ENCODE results near the gene EIF3D.

EIF3D gene

DNA sequence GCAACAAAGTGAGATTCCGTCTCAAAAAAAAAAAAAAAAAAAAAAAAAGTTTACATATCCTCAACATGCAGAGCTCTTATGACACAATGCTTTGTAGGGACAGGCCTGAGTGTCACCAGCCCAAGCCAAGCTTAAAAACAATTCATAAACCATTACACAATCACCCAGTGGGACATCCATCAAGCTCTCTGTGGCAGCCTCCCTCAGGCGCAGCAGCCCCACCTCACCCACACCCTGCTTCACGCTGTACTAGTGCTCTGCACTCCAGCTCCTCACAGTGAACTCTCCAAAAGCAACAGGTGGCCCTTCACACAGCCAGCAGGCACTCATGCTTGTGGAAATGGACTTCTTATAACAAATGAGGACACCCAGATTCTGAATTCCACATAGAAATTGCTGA, 18.6 kb downstream of the EIF3D start:
- no peak for DNase-seq (ENCODE audit: low read depth in 1 of 2, low spot score in 1 of 2)

DNA sequence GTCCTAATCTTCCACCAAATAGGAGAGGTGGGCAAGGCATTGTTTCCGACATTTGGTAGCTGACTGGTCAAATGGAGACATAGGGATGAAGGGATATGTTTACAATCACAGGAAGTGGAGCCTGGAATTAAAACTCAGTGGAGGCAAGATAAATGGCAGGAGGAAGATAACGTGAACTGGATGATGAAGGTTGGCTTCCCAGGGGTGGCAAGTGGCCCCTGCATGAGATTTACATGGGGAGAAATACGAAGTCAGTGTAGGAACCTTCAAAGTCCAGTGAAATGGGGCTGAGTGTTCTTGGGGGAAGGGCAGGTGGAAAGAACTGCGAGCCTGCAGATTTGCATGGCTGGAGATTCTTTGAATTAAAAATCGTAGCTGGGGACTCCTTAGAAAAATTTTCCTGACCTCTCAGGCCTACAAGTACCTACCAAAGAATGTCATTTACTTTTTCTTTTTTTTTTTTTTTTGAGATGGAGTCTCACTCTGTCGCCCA, 21.4 kb downstream of the EIF3D start:
- no peak for DNase-seq (ENCODE audit: low read depth in 1 of 2, low spot score in 1 of 2)

- peak; percentile 78 to 80 for DNase-seq (ENCODE audit: low read depth in 1 of 2, low spot score in 1 of 2)
Measured at GRCh38 chr22:36506637-36507517, 22.1 kb downstream of the EIF3D start, which contains the start of gene FOXRED2. Gene FOXRED2 (minus strand): TSS chr22:36507040. CDS start chr22:36506422, 618 bp downstream.

GRCh38 chr22:36505998-36506635, 22.8 kb downstream of the EIF3D start:
- no peak for DNase-seq (ENCODE audit: low read depth in 1 of 2, low spot score in 1 of 2)

GRCh38 chr22:36497910-36498665, 30.9 kb downstream of the EIF3D start:
- DNase-seq (ENCODE audit: low read depth in 1 of 2, low spot score in 1 of 2) = no peak

GRCh38 chr22:36493690-36494110, 35.3 kb downstream of the EIF3D start:
- no peak for DNase-seq (ENCODE audit: low read depth in 1 of 2, low spot score in 1 of 2)

GRCh38 chr22:36492109-36492508, 36.9 kb downstream of the EIF3D start:
- no peak for DNase-seq (ENCODE audit: low read depth in 1 of 2, low spot score in 1 of 2)

DNA sequence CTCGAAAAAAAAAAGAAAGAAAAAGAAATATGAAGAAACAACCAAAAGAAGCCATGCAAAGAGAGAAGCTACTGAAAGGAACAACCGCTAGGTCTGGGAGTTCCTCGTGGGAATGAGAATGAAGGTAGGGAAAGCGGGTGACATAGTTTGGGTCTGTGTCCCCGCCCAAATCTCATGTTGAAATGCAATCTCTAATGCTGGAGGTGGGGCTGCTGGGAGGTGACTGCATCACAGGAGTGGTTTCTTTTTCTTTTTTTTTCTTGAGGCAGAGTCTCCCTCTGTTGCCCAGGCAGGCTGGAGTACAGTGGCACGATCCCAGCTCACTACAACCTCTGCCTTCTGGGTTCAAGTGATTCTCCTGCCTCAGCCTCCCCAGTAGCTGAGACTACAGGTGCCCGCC, 37.8 kb downstream of the EIF3D start:
- DNase-seq (ENCODE audit: low read depth in 1 of 2, low spot score in 1 of 2) = no peak

- DNase-seq (ENCODE audit: low read depth in 1 of 2, low spot score in 1 of 2) = peak; percentile 40 to 43
Measured at GRCh38 chr22:36486619-36487384, 42.2 kb downstream of the EIF3D start.

GRCh38 chr22:36481393-36482168, 47.4 kb downstream of the EIF3D start, which contains the start of gene TXN2:
Gene TXN2 (minus strand): TSS chr22:36481640. CDS start chr22:36480837, 803 bp downstream.
- peak; percentile 95 for DNase-seq (ENCODE audit: low read depth in 1 of 2, low spot score in 1 of 2)

DNA sequence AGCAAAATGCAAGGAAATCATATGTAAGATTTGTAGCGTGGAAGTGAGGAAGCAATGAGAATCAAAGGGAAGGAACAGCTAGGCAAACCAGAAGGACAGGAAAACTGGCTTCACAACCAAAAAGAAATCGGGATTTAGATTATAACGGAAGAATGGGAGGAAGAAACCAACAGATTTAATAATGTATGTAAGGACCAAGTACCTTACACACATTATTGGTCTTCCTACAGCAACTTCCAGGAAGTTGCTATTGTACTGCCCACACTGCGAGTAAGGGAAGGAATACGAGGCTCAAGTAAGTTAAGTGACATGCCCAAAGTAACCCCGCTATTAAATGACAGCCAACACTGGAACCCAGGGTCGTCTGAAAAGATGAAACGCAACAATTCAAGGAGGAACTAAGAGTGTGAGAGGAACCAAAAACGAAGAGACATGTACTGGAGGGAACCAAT, 48.0 kb downstream of the EIF3D start:
- DNase-seq (ENCODE audit: low read depth in 1 of 2, low spot score in 1 of 2) = no peak

DNA sequence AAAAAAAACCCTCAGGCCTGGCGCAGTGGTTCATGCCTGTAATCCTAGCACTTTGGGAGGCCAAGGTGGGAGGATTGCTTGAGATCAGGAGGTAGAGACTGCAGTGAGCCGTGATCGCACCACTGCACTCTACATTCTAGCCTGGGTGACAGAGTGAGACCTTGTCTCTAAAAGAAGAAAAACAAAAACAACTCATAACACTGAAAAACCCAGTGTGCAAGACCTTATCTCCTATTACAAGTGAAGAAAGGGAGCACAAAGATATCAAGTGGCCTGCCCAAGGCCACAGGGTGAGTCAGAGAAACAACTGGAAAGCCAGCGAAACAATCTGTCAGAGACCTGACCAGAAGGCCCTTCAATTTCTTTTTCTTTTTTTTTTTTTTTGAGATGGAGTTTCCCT, 50.0 kb downstream of the EIF3D start:
- DNase-seq (ENCODE audit: low read depth in 1 of 2, low spot score in 1 of 2) = no peak

DNA sequence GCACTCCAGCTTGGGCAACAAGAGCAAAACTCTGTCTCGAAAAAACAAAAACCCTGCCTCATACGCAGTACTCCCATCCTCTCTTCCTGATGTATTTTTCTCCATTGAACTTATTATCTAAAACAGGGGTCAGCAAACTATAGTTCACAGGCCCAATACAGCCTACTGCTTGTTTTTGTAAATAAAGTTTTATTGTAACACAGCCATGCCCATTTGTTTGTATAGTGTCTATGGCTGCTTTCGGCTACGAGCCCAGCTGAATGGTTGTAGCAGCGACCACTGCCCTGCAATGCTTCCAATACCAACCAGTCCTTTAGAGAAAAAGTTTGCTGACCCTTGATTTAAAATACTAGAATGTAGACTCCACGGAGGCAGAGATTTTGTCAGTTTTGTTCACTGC, 53.6 kb downstream of the EIF3D start:
- no peak for DNase-seq (ENCODE audit: low read depth in 1 of 2, low spot score in 1 of 2)

DNA sequence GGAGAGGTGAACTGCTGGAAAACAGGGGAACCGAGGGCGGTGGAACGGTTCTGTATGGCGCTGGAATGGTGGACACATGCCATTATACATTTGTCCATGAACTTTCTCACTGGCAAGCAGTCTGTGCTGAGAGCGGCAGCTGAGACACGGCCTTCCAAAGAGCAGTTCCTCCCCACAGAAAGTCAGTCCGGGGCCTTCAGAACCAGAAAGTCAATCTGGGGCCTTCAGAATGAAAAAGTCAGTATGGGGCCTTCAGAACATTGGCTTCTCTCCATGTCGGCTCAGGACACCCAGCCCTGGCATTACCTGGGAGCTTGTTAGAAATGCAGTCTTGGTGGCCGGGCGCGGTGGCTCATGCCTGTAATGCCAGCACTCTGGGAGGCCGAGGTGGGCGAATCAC, 56.3 kb downstream of the EIF3D start:
- DNase-seq (ENCODE audit: low read depth in 1 of 2, low spot score in 1 of 2) = no peak

DNA sequence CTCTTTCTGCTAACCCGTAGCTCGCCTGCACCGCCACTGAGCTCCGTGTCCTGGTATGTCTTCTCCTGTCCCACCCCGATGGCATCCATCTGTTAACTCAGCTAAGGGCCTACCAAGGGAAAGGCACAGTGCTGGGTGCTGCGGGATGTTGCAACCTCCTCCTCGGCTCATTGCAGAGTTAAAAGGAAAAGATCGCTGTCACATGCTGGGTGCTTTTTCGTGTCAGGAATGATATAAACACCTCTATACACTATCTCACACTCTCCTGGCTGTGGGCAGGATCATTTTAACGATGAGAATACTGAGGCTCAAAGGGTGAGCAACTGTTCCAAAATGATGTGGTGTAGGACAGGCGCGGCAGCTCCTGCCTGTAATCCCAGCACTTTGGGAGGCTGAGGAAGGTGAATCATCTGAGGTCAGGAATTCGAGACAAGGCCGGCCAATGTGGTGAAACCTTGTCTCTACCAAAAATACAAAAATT, 57.6 kb downstream of the EIF3D start:
- DNase-seq (ENCODE audit: low read depth in 1 of 2, low spot score in 1 of 2) = no peak

GRCh38 chr22:36470994-36471331, 58.0 kb downstream of the EIF3D start:
- DNase-seq (ENCODE audit: low read depth in 1 of 2, low spot score in 1 of 2) = no peak

DNA sequence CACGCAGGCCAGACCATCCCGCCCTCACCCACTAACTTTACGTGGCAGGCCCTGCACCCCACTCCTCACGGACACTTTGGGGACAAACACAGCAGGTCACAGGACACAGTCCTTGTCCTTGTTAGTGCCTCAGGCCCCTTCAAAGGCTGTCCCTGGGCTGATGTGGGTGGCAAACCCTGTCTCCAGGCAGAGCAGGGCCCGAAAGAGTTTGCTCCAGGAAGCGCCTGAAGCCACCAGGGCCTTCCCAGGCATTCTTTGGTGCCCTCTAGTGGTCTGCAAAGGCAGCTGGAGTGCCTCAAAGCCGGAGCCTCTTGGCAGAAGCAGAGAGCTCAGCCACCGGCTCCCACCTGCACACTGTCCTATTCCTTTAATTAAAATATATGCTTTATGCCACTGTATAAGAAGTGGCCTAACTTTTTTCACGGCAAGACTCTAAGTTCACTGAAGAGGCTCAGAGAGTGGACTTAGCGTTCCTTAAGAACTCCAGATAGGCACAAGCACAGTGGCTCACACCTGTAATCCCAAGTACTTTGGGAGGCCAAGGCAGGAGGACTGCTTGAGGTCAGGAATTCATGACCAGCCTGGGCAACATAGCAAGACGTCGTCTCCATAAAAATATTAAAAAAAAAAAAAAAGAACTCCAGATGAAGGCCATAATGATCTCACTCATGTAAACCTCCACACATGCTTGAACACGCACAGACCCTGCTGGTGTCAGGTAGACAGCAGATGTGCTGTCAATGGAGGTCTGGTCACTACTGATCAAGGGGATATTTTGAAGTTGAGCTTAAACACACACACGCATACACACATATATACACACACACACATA, 58.6 kb downstream of the EIF3D start:
- peak; percentile 55 to 86 for DNase-seq (ENCODE audit: low read depth in 1 of 2, low spot score in 1 of 2)

DNA sequence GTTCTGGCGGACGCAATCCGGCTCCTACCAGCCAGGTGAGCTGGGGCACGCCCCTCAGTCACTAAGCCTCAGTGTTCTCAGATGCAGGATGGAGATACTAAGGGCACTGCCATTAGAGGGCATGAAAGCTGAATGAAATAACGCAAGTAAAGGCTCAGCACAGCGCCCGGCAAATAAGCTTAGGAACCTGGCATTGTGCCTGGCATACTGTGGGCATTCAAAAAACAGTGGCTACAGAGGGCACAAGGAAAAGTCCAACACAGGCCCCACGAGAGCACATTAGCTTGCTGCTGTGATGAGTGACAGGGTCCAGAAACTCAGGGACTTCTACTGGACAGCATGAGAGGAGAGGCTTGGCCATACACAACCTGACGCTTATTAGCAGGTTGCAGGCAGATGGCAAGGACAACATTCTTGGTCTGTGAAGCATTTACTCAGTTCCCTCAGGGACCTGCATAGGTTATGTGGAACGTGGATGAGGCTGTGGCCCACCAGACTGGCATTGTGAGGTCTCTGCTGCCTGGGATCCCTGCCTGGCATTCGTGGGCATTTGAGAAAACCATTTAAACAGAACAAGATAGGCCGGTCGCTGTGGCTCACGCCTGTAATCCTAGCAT, 59.8 kb downstream of the EIF3D start:
- no peak for DNase-seq (ENCODE audit: low read depth in 1 of 2, low spot score in 1 of 2)
